ENCODE data around the gene SFTPB. TPM values are rescaled to one million over a fixed set of nuclear protein-coding genes. Genes with fewer than 3 reads are reported as not detected.

The SFTPB gene
- total and polyA plus RNA-seq, 2 experiments from 2014 or later: 3.3 to 27.6 TPM

GRCh38 chr2:85699325-85699724 is 31.3 kb upstream of the SFTPB start:
- WGBS (ENCODE audit: low lambda C conversion rate, missing lambda C conversion rate): 96% methylated on average over 1 of the region's 1 CpG
- no peak for TF ChIP-seq EZH2phosphoT487 (IDR thresholded peaks at IDR 0.05; ENCODE audit: low read depth, severe bottlenecking, unreplicated experiment)
- TF ChIP-seq CTCF (IDR thresholded peaks at IDR 0.05; ENCODE audit: poor library complexity): no peak
- no peak for TF ChIP-seq EZH2 (IDR thresholded peaks at IDR 0.05; ENCODE audit: borderline replicate concordance)

GRCh38 chr2:85698880-85699254 is 30.9 kb upstream of the SFTPB start:
- H3K9me2 ChIP-seq (replicated peaks; ENCODE audit: insufficient read depth): no peaks in the 10 kb centered on the region
- TF ChIP-seq CTCF (IDR thresholded peaks at IDR 0.05; ENCODE audit: poor library complexity): no peak
- no peak for TF ChIP-seq EZH2phosphoT487 (IDR thresholded peaks at IDR 0.05; ENCODE audit: low read depth, severe bottlenecking, unreplicated experiment)
- no peak for TF ChIP-seq EZH2 (IDR thresholded peaks at IDR 0.05; ENCODE audit: borderline replicate concordance)
- no peak overlapping the region for H3K4me2 ChIP-seq
- no peaks in the 10 kb centered on the region for H4K20me1 ChIP-seq (ENCODE audit: insufficient read depth, poor library complexity, severe bottlenecking)
- DNase-seq (ENCODE audit: low spot score): no peak
- H3K27ac ChIP-seq: no peak overlapping the region
- H3K27me3 ChIP-seq: no peaks in the 10 kb centered on the region
- H3K9me3 ChIP-seq (ENCODE audit: low read depth): no peaks in the 10 kb centered on the region
- H3K4me3 ChIP-seq: no peak overlapping the region
- 73% methylated on average over 8 of the region's 8 CpGs for WGBS (ENCODE audit: low lambda C conversion rate, missing lambda C conversion rate)
- H2AFZ ChIP-seq: no peak overlapping the region
- no peaks in the 10 kb centered on the region for H3K36me3 ChIP-seq (replicated peaks; ENCODE audit: insufficient read depth, low read depth)
- H3K4me1 ChIP-seq (ENCODE audit: insufficient read depth): no peaks in the 10 kb centered on the region
- H3K79me2 ChIP-seq: no peaks in the 10 kb centered on the region

More at GRCh38 chr2:85699325-85699724, 31.3 kb upstream of the SFTPB start:
- Histone ChIP-seq H3K4me2 (no peak overlapping the region), H3K27ac (no peak overlapping the region), H3K9me3 (ENCODE audit: low read depth) (no peaks in the 10 kb centered on the region), H3K27me3 (no peaks in the 10 kb centered on the region), H2AFZ (no peak overlapping the region), H3K9me2 (replicated peaks; ENCODE audit: insufficient read depth) (no peaks in the 10 kb centered on the region), H3K4me3 (no peak overlapping the region), H4K20me1 (ENCODE audit: insufficient read depth, poor library complexity, severe bottlenecking) (no peaks in the 10 kb centered on the region), H3K4me1 (ENCODE audit: insufficient read depth) (no peaks in the 10 kb centered on the region), H3K79me2 (no peaks in the 10 kb centered on the region), H3K36me3 (replicated peaks; ENCODE audit: insufficient read depth, low read depth) (no peaks in the 10 kb centered on the region)
- no peak for DNase-seq (ENCODE audit: low spot score)

GRCh38 chr2:85698184-85698879 is 30.3 kb upstream of the SFTPB start:
- 81% methylated on average over 11 of the region's 11 CpGs for WGBS (ENCODE audit: low lambda C conversion rate, missing lambda C conversion rate)
- Histone ChIP-seq H3K27me3 (no peaks in the 10 kb centered on the region), H3K79me2 (no peaks in the 10 kb centered on the region), H3K27ac (no peak overlapping the region), H2AFZ (no peak overlapping the region), H3K4me2 (no peak overlapping the region), H3K4me1 (ENCODE audit: insufficient read depth) (no peaks in the 10 kb centered on the region), H3K4me3 (no peak overlapping the region), H4K20me1 (ENCODE audit: insufficient read depth, poor library complexity, severe bottlenecking) (no peaks in the 10 kb centered on the region), H3K9me2 (replicated peaks; ENCODE audit: insufficient read depth) (no peaks in the 10 kb centered on the region), H3K9me3 (ENCODE audit: low read depth) (no peaks in the 10 kb centered on the region), H3K36me3 (replicated peaks; ENCODE audit: insufficient read depth, low read depth) (no peaks in the 10 kb centered on the region)
- no peak for DNase-seq (ENCODE audit: low spot score)
- TF ChIP-seq CTCF (IDR thresholded peaks at IDR 0.05; ENCODE audit: poor library complexity) (no peak), EZH2phosphoT487 (IDR thresholded peaks at IDR 0.05; ENCODE audit: low read depth, severe bottlenecking, unreplicated experiment) (no peak), EZH2 (IDR thresholded peaks at IDR 0.05; ENCODE audit: borderline replicate concordance) (no peak)
